GM12801 (cell line): ENCODE measurements around the gene NUDT22.

Experiments
- CTCF ChIP-seq: IDR thresholded peaks from one replicate; pipeline ENCODE4 v1.5.1; 2011; ENCODE audit warnings: control low read depth; ENCODE audit not compliant: insufficient read length; ENCODE audit errors: extremely low read depth

The NUDT22 gene

DNA sequence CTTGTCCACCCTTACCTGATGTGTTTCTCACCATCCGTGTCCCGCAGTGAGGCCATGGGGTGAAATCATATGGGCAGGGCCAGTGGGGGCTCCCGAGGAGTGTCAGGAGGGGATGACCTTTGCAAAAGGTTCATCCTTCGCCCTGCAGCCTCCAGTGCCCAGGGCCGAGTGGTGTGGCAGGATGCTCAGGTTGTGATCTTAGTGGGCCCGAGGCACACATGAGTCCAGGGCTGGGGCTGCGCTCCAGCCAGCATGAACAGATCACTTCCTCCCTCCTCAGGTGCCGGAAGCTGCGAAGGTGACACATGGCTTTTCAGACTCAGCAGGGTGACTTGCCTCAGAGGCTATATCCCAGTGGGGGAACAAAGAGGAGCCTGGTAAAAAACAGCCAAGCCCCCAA, 12.0 kb downstream of the NUDT22 start:
- TF ChIP-seq CTCF: no peak

DNA sequence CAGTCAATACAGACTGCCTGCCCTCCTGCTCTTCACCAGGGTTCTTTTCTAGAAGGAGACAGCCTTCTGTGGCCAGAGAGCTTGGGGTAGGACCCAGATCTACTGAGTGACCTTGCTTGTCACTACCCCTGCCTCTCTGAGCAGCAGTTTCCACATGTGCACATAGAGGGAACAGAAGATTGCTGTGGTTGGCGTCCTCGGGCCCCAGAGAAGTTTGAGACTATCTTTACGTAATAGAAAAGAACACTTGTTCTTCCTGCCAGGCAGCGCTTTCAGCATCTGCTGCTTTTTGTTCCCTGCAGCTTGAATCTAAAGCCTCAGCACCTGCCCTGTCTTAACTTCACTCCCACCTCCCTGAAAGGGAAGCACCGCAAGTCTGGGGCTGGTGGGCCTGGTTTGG, 12.9 kb downstream of the NUDT22 start:
- TF ChIP-seq CTCF: no peak

DNA sequence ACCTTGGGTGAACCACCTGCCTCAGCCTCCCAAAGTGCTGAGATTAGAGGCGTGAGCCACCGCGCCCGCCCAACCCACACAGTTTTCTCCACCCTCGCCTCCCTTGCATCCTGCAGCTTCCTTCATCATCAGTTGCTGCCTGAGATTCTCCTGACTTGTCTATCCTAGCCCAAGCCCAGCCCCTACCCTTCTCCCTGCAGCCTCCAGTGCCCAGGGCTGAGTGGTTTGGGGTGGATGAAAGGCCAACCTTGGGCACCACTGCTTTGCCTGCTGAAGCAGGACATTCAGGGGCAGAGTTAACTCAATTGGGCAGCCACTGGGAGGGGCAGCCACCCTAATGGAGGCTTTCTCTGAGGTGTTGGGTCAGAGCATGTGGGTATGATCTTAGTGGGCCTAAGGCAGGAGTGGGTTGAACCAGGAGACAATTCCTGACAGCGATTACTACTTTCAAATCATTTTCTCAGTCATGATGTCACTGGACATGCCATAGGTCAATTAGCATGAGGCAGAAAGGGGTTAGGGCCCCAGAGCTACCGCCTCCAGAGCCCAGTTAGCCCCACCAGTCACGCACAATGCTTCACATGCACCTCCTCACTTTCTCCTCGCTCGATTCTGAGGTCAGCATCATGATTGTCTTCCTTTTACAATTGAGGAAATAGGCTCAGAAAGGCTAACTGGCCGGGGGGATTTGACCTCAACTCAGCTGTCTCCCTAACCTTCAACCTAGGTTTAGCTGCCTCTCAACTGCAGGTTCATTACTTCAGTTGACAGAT, 13.8 kb downstream of the NUDT22 start:
- no peak for TF ChIP-seq CTCF

DNA sequence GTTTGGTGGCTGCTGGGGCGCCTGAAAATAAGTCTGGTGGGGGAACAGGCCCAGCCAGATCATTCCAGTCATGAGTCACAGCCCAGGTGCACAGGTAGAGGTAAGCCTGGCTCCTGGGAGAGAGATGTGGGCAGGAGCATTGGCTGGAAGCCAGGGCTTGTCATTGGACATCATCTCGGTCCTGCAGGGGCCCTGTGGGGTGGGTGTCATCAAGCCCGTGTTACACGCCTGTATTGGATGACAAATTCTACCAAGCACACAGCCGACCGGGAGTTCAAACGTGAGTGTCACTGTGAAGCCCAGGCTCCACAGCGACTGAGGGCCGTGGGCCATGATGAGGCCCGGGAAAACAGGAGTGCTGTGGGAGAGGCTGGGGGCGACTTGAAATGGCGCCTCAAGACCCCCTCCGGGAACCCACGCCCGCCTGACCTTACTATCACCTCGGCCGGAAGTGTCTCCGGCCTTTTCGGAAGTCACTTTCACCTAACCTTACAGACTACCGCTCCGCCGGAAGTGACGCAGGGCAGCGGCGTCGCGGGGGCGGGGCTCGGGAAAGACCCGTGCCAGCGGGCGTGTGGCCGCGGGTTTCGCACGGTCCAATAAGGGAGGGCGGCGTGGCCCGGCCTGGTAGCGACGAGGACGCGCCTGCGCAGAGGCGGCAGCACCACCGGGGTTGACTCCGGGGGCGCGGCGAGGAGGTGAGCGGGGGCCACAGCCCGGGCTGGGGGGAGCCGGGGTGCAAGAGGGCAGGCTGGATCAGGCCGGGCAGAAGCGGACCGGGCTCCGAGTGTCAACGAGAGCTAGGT, 14.6 kb downstream of the NUDT22 start, which contains the start of gene FKBP2:
Gene FKBP2 (plus strand): TSS at position 661 of the 806 bp plus-strand sequence. CDS start 1,293 bp downstream, outside the sequence.
- TF ChIP-seq CTCF: no peak

- no peak for TF ChIP-seq CTCF
These were observed 15.1 kb downstream of the NUDT22 start for GRCh38 chr11:64241241-64241490.

- TF ChIP-seq CTCF: no peak
These were observed 15.7 kb downstream of the NUDT22 start for GRCh38 chr11:64241491-64242374.
